ENCODE results near the gene MDM4.

The MDM4 gene

DNA sequence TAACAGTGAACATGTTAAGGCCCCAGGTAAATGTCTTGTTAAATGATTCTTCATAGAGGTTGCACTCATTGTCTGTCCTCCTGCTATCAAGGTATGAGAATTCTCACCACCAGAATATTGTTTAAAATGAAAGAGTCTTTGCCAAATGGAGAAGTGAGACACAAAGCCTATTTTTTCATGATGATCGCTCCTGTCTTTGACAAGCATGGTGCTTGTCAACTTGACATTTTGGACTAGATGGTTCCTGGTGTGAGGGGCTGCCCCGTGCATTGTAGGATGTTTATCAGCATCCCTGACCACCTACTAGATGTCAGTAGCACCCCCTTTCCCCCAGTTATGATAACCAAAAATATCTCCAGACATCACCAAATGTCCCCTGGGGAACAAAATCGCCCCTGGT is 65.6 kb downstream of the MDM4 start:
- DNase-seq = no peak

GRCh38 chr1:204583909-204584632 is 67.9 kb downstream of the MDM4 start:
- DNase-seq = no peak

DNA sequence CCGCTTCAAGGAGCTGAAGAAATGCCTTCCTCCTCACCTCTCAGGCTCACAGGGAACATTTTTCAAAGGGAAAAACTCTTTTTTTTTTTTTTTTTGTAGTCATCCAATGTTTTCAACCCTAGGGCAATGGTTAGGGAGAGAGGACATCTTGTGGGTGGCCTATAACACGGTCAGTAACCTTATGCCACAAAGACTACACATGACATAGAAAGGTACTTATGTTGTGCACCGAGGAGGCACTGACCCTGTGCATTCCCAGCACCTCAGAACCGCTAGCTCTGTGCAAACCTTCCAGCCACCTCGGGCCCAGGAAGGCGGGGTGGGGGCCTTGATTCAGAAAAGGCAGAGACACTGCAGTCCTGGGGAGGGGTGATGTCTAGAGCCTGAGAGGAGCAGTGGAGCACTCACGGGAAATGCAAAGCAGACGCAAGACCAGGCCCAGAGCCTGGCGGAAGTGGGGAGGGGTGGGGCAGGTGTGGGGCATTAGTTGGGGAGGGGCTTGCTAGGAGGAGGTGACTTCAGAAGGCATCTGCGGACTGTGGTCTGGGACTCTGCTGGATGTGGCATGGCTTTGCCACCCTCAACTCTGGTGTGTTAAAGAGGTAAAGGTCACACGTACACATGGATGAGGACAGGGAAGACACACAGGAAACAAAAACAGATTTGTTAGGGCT is 68.6 kb downstream of the MDM4 start:
- DNase-seq = no peak

DNA sequence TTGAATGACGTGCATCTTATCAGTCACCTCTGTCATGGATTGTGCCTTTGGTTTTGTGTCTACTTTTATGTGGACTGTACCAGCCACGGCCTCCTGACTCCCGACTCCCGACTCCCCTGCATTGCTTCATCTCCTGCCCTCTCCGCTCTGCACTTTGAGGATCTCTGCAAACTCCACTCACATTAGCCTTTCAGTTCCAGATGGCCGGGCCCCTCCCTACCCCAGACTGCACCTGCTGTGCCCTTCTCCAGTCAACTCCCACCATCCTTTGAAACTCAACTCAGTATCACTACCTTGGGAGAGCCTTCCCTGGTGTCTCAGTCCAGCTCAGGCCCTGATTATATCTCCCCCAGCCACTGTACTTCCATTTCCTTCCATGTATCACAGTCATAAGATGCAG is 71.4 kb downstream of the MDM4 start:
- DNase-seq = no peak

- no peak for DNase-seq
Observed at GRCh38 chr1:204588826-204589225, 72.6 kb downstream of the MDM4 start.

- DNase-seq = no peak
Observed at GRCh38 chr1:204589409-204590038, 73.3 kb downstream of the MDM4 start.

GRCh38 chr1:204591473-204592090 is 75.4 kb downstream of the MDM4 start:
- DNase-seq = no peak

DNA sequence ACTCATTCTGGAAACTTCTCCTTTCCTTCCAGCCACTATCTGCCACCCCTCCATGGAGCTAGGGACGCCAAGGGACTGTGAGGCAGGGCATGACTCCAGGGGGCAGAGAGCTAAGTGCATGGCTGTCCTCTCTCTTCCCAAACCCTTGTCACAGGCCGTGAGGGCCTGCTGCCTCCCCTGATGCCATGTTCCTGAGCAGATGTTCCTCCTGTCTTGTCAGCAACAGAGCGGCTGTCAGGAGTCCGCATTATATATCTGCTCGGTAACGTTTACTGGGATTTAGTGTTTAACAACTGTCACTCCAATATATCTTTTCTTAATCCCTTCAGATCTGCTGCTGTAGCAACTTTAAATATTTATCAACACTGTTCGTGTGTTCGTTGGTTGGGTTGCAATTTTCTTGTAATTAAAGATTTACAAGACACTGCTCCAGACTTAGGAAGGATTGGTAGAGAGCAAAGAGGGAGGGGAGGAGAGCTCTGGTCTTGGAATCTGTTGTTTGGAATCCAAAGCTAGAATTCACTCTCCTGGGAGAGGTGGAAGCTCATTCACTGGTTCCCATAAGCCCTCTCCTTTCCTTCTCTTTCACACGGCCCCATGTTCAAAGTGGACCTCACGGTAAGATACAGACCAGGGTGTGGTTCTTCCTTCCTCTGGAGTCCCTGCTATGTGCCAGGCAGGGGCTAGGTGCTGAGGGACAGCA is 76.2 kb downstream of the MDM4 start:
- DNase-seq = no peak

DNA sequence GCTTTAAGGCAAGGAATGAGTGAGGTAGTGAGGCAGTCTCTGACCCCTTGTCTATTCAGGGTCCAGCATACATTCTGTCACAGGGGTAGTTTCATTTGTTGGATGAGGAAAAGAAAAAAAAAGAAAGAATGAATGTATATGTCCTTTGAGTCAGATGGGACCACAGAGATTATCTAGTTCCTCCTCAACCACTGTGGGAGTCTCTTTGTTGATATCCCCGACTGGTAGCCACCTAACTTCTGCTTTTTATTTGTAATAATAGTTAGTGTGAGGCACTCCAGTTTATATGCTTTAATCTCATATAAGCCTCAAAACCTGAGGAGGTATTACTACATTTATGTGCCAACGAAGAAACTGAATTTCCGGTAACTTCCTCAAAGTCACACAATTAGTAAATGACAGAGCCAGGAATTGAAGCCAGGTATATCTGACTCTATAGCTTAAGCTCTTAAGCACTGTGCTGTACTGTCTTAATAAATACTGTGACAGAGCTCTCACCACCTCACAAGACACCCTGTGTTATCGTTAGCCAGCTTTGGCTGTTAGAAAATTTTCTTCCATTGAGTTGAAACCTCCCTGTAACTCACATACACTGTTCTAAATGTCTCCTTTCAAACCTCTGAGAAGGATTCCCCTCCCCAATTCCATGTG is 82.2 kb downstream of the MDM4 start:
- no peak for DNase-seq

DNA sequence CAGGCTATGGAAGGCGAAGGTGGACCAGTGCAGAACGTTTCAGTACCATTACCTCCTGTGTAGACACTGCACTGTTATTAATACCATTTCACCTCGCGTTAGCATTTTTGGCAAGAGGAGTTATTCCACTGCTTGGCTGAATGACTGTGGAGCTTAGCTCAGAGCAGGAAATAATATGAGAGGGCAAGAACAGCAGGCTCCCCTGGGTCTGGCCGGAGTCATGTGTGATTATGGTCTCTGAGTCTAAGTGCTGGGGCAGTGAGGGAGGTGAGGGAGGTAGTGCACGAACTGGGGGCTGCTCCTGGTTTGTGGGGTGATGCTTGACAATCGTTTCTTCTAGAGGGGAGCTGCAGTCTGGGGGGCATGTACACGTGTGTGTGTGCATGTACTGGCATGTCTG is 82.9 kb downstream of the MDM4 start:
- DNase-seq = no peak

- no peak for DNase-seq
Observed at GRCh38 chr1:204599596-204599995, 83.4 kb downstream of the MDM4 start.

- no peak for DNase-seq
Observed at GRCh38 chr1:204600203-204600602, 84.0 kb downstream of the MDM4 start.

DNA sequence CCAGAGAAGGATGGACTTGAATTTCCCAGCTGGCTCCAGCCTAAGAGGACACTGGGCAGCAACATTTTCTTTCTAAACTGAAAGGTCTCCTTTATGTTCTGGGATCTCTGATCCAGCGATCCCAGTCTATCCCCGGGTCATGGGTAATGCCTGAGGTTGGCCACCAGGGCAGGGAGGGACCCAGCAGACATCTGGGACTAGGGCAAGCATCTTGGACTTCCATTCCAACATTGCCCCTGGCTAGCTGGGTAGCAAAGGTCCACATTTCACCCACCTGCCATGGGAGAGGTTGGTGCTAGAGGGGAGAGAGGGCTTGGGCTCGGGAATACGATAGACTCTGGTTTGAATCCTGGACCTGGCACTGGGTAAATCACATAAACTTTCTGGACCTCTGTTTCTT is 84.8 kb downstream of the MDM4 start:
- no peak for DNase-seq

GRCh38 chr1:204602111-204602579 is 85.9 kb downstream of the MDM4 start:
- DNase-seq = no peak

GRCh38 chr1:204602871-204603542 is 86.8 kb downstream of the MDM4 start:
- DNase-seq = no peak

DNA sequence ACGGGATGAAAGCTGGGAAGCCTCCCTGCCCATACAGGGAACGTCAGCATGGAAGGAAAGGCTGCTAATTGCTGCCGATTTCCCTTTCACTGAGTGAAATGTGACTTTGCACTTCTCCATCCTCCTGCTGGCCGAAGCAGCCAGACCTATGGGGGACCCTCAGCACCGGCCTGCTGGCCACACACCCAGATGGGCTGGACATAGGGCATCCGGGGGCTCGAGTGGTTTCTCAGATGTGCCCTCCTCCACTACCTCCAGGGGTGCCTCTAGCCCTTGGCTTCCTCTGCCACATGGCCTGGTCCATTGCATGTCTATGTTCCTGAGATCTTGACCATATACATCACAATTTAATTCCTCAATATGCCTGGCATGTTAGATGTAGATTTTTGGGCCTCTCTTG is 89.6 kb downstream of the MDM4 start:
- DNase-seq = no peak

All from activated naive CD4-positive, alpha-beta T cell (primary cell).